ENCODE results near the gene FRYL.

The FRYL gene

GRCh38 chr4:48483777-48484493, 296.1 kb downstream of the FRYL start:
- TF ChIP-seq REST (IDR thresholded peaks at IDR 0.05; ENCODE audit: insufficient read depth in 1 of 2, low read depth in 2 of 2, low read length in 2 of 2) (no peak), FOXP2 (optimal IDR thresholded peaks at IDR 0.05; ENCODE audit: borderline replicate concordance, extremely low read depth, extremely low read length, insufficient read depth) (no peak), SIN3A (IDR thresholded peaks at IDR 0.05; ENCODE audit: borderline replicate concordance, insufficient read depth, low read length) (no peak), TAF1 (IDR thresholded peaks at IDR 0.05; ENCODE audit: borderline replicate concordance, insufficient read depth, low read length) (no peak), POLR2AphosphoS5 (IDR thresholded peaks at IDR 0.05; ENCODE audit: low read depth, low read length) (no peak)

- TF ChIP-seq FOXP2 (optimal IDR thresholded peaks at IDR 0.05; ENCODE audit: borderline replicate concordance, extremely low read depth, extremely low read length, insufficient read depth) (no peak), SIN3A (IDR thresholded peaks at IDR 0.05; ENCODE audit: borderline replicate concordance, insufficient read depth, low read length) (no peak), POLR2AphosphoS5 (IDR thresholded peaks at IDR 0.05; ENCODE audit: low read depth, low read length) (no peak), TAF1 (IDR thresholded peaks at IDR 0.05; ENCODE audit: borderline replicate concordance, insufficient read depth, low read length) (no peak), REST (IDR thresholded peaks at IDR 0.05; ENCODE audit: insufficient read depth in 1 of 2, low read depth in 2 of 2, low read length in 2 of 2) (no peak)
Measured at GRCh38 chr4:48483006-48483776, 296.9 kb downstream of the FRYL start, which contains the start of gene SLC10A4. Gene SLC10A4, plus strand, starts transcription at chr4:48483343. Its CDS starts 219 bp downstream, at chr4:48483562.

- TF ChIP-seq FOXP2 (optimal IDR thresholded peaks at IDR 0.05; ENCODE audit: borderline replicate concordance, extremely low read depth, extremely low read length, insufficient read depth): no peak
Measured at GRCh38 chr4:48481581-48481980, 298.5 kb downstream of the FRYL start.

GRCh38 chr4:48478273-48478672, 301.8 kb downstream of the FRYL start:
- TF ChIP-seq TAF1 (IDR thresholded peaks at IDR 0.05; ENCODE audit: borderline replicate concordance, insufficient read depth, low read length) (no peak), FOXP2 (optimal IDR thresholded peaks at IDR 0.05; ENCODE audit: borderline replicate concordance, extremely low read depth, extremely low read length, insufficient read depth) (no peak), POLR2AphosphoS5 (IDR thresholded peaks at IDR 0.05; ENCODE audit: low read depth, low read length) (no peak), REST (IDR thresholded peaks at IDR 0.05; ENCODE audit: insufficient read depth in 1 of 2, low read depth in 2 of 2, low read length in 2 of 2) (no peak), SIN3A (IDR thresholded peaks at IDR 0.05; ENCODE audit: borderline replicate concordance, insufficient read depth, low read length) (no peak)

GRCh38 chr4:48475770-48476169, 304.3 kb downstream of the FRYL start:
- no peak for TF ChIP-seq POLR2AphosphoS5 (IDR thresholded peaks at IDR 0.05; ENCODE audit: low read depth, low read length)
- no peak for TF ChIP-seq FOXP2 (optimal IDR thresholded peaks at IDR 0.05; ENCODE audit: borderline replicate concordance, extremely low read depth, extremely low read length, insufficient read depth)
- no peak for TF ChIP-seq SIN3A (IDR thresholded peaks at IDR 0.05; ENCODE audit: borderline replicate concordance, insufficient read depth, low read length)

- TF ChIP-seq POLR2AphosphoS5 (IDR thresholded peaks at IDR 0.05; ENCODE audit: low read depth, low read length) (no peak), FOXP2 (optimal IDR thresholded peaks at IDR 0.05; ENCODE audit: borderline replicate concordance, extremely low read depth, extremely low read length, insufficient read depth) (no peak), TAF1 (IDR thresholded peaks at IDR 0.05; ENCODE audit: borderline replicate concordance, insufficient read depth, low read length) (no peak), REST (IDR thresholded peaks at IDR 0.05; ENCODE audit: insufficient read depth in 1 of 2, low read depth in 2 of 2, low read length in 2 of 2) (no peak), SIN3A (IDR thresholded peaks at IDR 0.05; ENCODE audit: borderline replicate concordance, insufficient read depth, low read length) (no peak)
Measured at GRCh38 chr4:48472794-48473193, 307.3 kb downstream of the FRYL start.
